ENCODE measurements around the gene RAMAC.

Gene RAMAC

GRCh38 chr15:83011271-83012075, 25.5 kb downstream of the RAMAC start, which contains the start of gene C15orf40:
Gene C15orf40, minus strand, starts transcription at chr15:83011639. Its CDS starts 32 bp downstream, at chr15:83011607.
- Histone ChIP-seq H3K4me3 (ENCODE audit: low read depth, low read length) (peak within 1 kb of the TSS; percentile 98), H3K27ac (peak within 1 kb of the TSS; percentile 51), H3K27me3 (replicated peaks) (no peaks in the 10 kb centered on the region), H3K36me3 (replicated peaks) (peaks cover 26% of the 10 kb centered on the region)
- peak; percentile 71 for TF ChIP-seq CTCF (IDR thresholded peaks at IDR 0.05; ENCODE audit: low read depth, low read length, missing control alignments)
- peak; percentile 75 for DNase-seq
- in situ Hi-C loops (cut with HindIII; ENCODE audit: low pct_ligation_motif_present, low sequenced_read_pairs), result no loop called here

- no peak for TF ChIP-seq CTCF (IDR thresholded peaks at IDR 0.05; ENCODE audit: low read depth, low read length, missing control alignments)
- in situ Hi-C loops (cut with HindIII; ENCODE audit: low pct_ligation_motif_present, low sequenced_read_pairs), result no loop called here
Observed at GRCh38 chr15:83012076-83012426, 26.0 kb downstream of the RAMAC start.

GRCh38 chr15:83012636-83013035, 26.6 kb downstream of the RAMAC start:
- DNase-seq, result no peak
- Histone ChIP-seq H3K36me3 (replicated peaks) (peaks cover 25% of the 10 kb centered on the region), H3K27ac (no peak overlapping the region), H3K4me3 (ENCODE audit: low read depth, low read length) (no peak overlapping the region), H3K27me3 (replicated peaks) (no peaks in the 10 kb centered on the region)
- in situ Hi-C loops (cut with HindIII; ENCODE audit: low pct_ligation_motif_present, low sequenced_read_pairs), result no loop called here
- TF ChIP-seq CTCF (IDR thresholded peaks at IDR 0.05; ENCODE audit: low read depth, low read length, missing control alignments), result no peak

More at GRCh38 chr15:83012076-83012426, 26.0 kb downstream of the RAMAC start:
- Histone ChIP-seq H3K27ac (peak overlapping the region; percentile 51), H3K27me3 (replicated peaks) (no peaks in the 10 kb centered on the region), H3K36me3 (replicated peaks) (peaks cover 28% of the 10 kb centered on the region), H3K4me3 (ENCODE audit: low read depth, low read length) (peak overlapping the region; percentile 98)
- DNase-seq, result no peak

DNA sequence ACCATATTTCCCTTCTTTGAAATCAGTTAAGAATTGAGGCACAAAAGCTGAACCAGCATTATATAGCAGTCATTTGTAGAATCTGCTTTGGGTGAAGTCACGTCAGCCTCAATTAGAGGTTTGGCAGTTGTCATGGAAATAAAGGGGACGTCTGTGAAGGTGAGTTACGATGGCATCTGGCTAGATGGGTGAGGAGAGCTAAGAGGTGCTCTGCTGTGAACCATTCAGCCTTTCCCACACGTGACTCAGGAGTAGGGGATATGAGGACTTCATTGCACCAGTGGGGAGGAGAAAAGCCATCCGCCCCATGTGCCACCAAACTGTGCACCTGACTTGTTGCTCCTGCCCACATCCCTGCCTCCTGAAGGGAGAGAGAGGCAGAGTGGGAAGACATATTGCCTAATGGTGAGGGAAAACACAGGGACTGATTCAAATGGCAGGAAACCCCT, 28.2 kb downstream of the RAMAC start:
- Histone ChIP-seq H3K4me3 (ENCODE audit: low read depth, low read length) (no peak overlapping the region), H3K27me3 (replicated peaks) (no peaks in the 10 kb centered on the region), H3K36me3 (replicated peaks) (peaks cover 16% of the 10 kb centered on the region), H3K27ac (no peak overlapping the region)
- DNase-seq, result no peak
- TF ChIP-seq CTCF (IDR thresholded peaks at IDR 0.05; ENCODE audit: low read depth, low read length, missing control alignments), result no peak
- in situ Hi-C loops (cut with HindIII; ENCODE audit: low pct_ligation_motif_present, low sequenced_read_pairs), result no loop called here

DNA sequence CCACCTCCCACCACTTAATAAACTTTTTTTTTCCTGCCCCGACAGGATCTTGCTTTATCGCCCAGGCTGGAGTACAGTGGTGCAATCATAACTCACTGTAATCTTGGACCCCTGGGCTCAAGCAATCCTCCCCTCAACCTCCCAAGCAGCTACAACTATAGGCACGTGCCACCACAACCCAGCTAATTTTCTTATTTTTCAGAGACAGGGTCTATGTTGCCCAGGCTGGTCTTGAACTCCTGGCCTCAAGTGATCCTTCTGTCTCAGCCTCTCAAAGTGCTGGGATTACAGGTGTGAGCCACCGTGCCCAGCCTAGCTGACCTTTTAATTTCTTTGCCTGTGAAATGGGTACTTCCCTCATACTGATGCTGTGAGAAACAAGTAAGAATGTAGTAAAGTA, 29.4 kb downstream of the RAMAC start:
- no peak for DNase-seq
- Histone ChIP-seq H3K27me3 (replicated peaks) (no peaks in the 10 kb centered on the region), H3K36me3 (replicated peaks) (peaks cover 20% of the 10 kb centered on the region), H3K4me3 (ENCODE audit: low read depth, low read length) (no peak overlapping the region), H3K27ac (no peak overlapping the region)
- in situ Hi-C loops (cut with HindIII; ENCODE audit: low pct_ligation_motif_present, low sequenced_read_pairs), result no loop called here
- no peak for TF ChIP-seq CTCF (IDR thresholded peaks at IDR 0.05; ENCODE audit: low read depth, low read length, missing control alignments)
